ENCODE results near the gene IRF2BP2. TPM values are rescaled to one million over a fixed set of nuclear protein-coding genes. Genes with fewer than 3 reads are reported as not detected.

Gene IRF2BP2
- total and polyA plus RNA-seq, 2 experiments from 2014 or later, result 24.3 to 113 TPM

DNA sequence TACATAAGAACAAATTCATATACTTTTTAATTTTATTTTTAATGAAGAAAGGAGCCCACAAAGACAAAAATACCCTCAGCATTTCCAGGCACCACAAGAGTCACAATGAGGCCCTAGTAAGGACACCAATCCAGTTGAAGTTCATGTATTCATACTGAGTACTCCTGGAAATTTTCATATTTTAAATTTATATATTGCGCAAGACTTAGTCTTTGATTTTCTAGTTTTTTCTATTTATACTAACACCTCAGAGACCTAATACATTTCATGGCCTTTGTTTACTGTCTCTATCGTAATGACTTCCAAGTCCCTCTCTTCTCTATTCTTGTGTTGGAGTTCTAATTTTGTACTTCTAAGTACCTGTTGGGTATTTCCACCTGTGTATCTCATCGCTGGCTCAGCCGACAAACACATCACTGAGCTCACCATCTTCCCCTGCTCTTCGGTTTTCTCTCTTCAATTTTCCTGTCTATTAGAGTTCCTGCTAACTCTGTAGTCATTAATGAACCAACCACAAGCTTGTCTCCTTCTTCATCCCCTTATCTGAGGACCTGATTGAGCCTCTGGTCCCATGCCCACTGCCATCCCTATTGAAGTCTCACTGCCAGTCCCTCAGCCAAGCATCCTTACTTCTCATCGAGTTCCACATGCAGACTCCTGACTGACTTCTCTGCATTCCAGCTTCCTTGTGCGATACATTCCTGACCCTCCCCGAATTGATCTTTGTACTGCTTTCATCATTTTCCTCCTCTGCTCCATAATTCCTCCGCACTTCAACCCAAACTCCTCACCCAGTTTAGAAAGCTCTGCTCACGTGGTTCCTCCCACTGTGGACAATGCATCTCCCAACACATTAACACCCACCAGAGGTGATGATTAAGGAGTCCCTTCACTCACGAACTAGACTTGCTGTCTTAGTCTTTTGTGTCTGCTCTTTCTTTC is 17.3 kb upstream of the IRF2BP2 start:
- Histone ChIP-seq H3K4me1 (ENCODE audit: low read depth) (peaks cover 11% of the 10 kb centered on the region), H3K4me3 (no peak overlapping the region), H3K27ac (no peak overlapping the region), H3K9me3 (ENCODE audit: low read depth) (no peaks in the 10 kb centered on the region), H3K27me3 (no peaks in the 10 kb centered on the region), H3K36me3 (no peaks in the 10 kb centered on the region)
- TF ChIP-seq, protein P1, sequence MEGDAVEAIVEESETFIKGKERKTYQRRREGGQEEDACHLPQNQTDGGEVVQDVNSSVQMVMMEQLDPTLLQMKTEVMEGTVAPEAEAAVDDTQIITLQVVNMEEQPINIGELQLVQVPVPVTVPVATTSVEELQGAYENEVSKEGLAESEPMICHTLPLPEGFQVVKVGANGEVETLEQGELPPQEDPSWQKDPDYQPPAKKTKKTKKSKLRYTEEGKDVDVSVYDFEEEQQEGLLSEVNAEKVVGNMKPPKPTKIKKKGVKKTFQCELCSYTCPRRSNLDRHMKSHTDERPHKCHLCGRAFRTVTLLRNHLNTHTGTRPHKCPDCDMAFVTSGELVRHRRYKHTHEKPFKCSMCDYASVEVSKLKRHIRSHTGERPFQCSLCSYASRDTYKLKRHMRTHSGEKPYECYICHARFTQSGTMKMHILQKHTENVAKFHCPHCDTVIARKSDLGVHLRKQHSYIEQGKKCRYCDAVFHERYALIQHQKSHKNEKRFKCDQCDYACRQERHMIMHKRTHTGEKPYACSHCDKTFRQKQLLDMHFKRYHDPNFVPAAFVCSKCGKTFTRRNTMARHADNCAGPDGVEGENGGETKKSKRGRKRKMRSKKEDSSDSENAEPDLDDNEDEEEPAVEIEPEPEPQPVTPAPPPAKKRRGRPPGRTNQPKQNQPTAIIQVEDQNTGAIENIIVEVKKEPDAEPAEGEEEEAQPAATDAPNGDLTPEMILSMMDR (IDR thresholded peaks at IDR 0.05; ENCODE audit: low read depth, low read length), result no peak
- DNase-seq (ENCODE audit: low read depth in 1 of 2, low spot score in 1 of 2), result peak in 1 of 2 donors; percentile 39

DNA sequence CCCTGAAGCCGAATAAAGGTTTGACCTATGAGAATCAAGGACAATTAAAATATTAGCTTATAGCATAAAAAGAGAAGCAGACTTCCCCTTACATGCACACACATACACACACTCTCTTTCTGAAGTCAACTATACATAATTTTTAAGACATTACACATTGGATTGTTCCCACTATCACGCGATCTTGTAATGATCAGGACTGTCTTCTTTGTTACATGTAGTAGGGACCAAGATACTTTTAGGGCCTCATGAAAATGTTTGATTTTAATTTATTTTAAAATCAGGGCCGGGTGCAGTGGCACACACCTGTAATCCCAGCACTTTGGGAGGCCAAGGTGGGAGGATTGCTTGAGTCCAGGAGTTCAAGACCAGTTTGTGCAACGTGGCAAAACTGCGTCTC is 16.4 kb upstream of the IRF2BP2 start:
- Histone ChIP-seq H3K27me3 (no peaks in the 10 kb centered on the region), H3K27ac (no peak overlapping the region), H3K4me1 (ENCODE audit: low read depth) (peaks cover 11% of the 10 kb centered on the region), H3K9me3 (ENCODE audit: low read depth) (no peaks in the 10 kb centered on the region), H3K4me3 (no peak overlapping the region), H3K36me3 (no peaks in the 10 kb centered on the region)
- TF ChIP-seq, protein P1 (IDR thresholded peaks at IDR 0.05; ENCODE audit: low read depth, low read length), result no peak
- DNase-seq (ENCODE audit: low read depth in 1 of 2, low spot score in 1 of 2), result no peak

DNA sequence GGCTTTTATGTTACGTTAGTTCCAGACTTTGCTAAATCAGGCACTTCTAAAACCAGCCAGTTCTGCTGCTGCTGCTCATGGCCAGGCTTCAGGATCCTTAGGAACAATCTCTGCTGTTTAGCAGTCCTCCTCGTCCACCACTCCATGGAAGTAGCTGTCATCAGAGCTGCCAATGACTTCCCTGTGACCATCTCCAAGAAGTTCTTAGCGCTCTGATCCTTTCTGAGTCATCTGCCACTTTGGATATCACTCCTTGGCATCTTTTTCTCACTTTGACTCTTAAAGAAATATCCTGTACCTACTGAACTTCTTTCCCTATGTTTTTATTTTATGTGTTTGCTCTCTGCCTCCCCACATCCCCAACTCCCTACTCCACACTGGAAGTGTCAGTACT is 14.7 kb upstream of the IRF2BP2 start:
- TF ChIP-seq, protein P1 (IDR thresholded peaks at IDR 0.05; ENCODE audit: low read depth, low read length), result no peak
- H3K4me3 ChIP-seq, result no peak overlapping the region
- H3K9me3 ChIP-seq (ENCODE audit: low read depth), result no peaks in the 10 kb centered on the region
- no peaks in the 10 kb centered on the region for H3K36me3 ChIP-seq
- H3K27ac ChIP-seq, result no peak overlapping the region
- no peaks in the 10 kb centered on the region for H3K27me3 ChIP-seq
- peaks cover 11% of the 10 kb centered on the region for H3K4me1 ChIP-seq (ENCODE audit: low read depth)
- no peak for DNase-seq (ENCODE audit: low read depth in 1 of 2, low spot score in 1 of 2)

DNA sequence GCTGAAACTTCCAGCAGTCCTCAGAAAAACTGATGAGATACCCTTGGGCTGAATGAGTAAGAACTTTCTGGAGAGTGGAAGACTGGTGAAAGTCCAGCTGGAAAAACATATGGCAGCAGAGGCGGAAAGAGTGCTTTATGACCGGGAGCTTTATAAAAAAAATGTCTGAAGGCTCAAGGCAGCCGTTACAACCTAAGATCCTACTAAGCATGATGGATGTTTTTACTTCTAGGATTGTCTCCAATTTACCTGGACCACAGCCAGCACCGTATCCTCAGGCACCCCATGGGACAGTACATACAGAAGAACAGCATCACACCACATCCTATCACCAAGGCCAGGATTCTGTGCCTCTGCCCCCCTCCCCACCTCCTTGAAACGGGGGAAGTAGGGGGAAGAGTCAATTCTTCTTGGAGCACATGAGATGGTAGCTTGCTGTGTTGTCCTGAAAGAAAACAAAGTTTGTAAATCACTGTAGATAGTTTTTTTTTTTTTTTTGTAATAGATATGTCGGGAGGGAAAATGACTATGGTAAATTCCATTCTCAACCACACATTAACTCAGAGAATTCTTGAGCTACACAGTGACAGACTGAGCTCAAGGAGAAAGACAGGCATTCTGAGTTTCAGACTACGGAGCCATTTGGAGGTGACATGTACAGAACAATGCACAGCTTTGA is 11.8 kb upstream of the IRF2BP2 start:
- H3K27me3 ChIP-seq, result no peaks in the 10 kb centered on the region
- peaks cover 28% of the 10 kb centered on the region for H3K4me1 ChIP-seq (ENCODE audit: low read depth)
- H3K36me3 ChIP-seq, result no peaks in the 10 kb centered on the region
- TF ChIP-seq, protein P1 (IDR thresholded peaks at IDR 0.05; ENCODE audit: low read depth, low read length), result no peak
- no peak overlapping the region for H3K27ac ChIP-seq
- no peak overlapping the region for H3K4me3 ChIP-seq
- peak in 1 of 2 donors; percentile 85 for DNase-seq (ENCODE audit: low read depth in 1 of 2, low spot score in 1 of 2)
- no peaks in the 10 kb centered on the region for H3K9me3 ChIP-seq (ENCODE audit: low read depth)

DNA sequence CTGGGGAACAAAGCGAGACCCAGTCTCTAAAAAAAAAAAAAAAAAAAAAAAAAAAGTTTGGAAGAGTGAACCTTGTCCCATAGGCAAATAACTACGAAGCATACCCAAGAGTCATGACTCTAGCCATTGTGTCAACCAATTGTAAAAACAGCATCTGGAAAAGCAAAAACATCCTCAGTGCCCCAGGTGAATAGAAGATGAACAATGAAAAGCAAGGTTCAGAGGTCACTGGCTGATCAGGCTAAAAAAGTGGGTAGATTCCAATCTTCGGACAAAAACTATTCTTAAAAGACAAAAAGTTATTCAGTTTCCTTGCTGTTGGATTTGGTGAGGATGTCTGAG is 11.1 kb upstream of the IRF2BP2 start:
- H3K36me3 ChIP-seq, result no peaks in the 10 kb centered on the region
- no peaks in the 10 kb centered on the region for H3K9me3 ChIP-seq (ENCODE audit: low read depth)
- H3K4me3 ChIP-seq, result no peak overlapping the region
- DNase-seq (ENCODE audit: low read depth in 1 of 2, low spot score in 1 of 2), result no peak
- H3K27ac ChIP-seq, result no peak overlapping the region
- peaks cover 28% of the 10 kb centered on the region for H3K4me1 ChIP-seq (ENCODE audit: low read depth)
- no peaks in the 10 kb centered on the region for H3K27me3 ChIP-seq
- TF ChIP-seq, protein P1 (IDR thresholded peaks at IDR 0.05; ENCODE audit: low read depth, low read length), result no peak
